Measurements from ENCODE around the gene CPB2.

- TF ChIP-seq, protein P1, sequence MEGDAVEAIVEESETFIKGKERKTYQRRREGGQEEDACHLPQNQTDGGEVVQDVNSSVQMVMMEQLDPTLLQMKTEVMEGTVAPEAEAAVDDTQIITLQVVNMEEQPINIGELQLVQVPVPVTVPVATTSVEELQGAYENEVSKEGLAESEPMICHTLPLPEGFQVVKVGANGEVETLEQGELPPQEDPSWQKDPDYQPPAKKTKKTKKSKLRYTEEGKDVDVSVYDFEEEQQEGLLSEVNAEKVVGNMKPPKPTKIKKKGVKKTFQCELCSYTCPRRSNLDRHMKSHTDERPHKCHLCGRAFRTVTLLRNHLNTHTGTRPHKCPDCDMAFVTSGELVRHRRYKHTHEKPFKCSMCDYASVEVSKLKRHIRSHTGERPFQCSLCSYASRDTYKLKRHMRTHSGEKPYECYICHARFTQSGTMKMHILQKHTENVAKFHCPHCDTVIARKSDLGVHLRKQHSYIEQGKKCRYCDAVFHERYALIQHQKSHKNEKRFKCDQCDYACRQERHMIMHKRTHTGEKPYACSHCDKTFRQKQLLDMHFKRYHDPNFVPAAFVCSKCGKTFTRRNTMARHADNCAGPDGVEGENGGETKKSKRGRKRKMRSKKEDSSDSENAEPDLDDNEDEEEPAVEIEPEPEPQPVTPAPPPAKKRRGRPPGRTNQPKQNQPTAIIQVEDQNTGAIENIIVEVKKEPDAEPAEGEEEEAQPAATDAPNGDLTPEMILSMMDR (IDR thresholded peaks at IDR 0.05) = no peak
- TF ChIP-seq POLR2A (IDR thresholded peaks at IDR 0.05) = no peak
Measured at GRCh38 chr13:46121597-46122163, 16.8 kb upstream of the CPB2 start.
